Measurements from ENCODE around the gene TTLL9. TPM values are rescaled to one million over a fixed set of nuclear protein-coding genes. Genes with fewer than 3 reads are reported as not detected.

The TTLL9 gene
- total and polyA plus RNA-seq, 2 of the 13 experiments (the other 11 are each of a cell fraction or from before 2014, with no cell fraction given), result not detected

- TF ChIP-seq, protein P1, sequence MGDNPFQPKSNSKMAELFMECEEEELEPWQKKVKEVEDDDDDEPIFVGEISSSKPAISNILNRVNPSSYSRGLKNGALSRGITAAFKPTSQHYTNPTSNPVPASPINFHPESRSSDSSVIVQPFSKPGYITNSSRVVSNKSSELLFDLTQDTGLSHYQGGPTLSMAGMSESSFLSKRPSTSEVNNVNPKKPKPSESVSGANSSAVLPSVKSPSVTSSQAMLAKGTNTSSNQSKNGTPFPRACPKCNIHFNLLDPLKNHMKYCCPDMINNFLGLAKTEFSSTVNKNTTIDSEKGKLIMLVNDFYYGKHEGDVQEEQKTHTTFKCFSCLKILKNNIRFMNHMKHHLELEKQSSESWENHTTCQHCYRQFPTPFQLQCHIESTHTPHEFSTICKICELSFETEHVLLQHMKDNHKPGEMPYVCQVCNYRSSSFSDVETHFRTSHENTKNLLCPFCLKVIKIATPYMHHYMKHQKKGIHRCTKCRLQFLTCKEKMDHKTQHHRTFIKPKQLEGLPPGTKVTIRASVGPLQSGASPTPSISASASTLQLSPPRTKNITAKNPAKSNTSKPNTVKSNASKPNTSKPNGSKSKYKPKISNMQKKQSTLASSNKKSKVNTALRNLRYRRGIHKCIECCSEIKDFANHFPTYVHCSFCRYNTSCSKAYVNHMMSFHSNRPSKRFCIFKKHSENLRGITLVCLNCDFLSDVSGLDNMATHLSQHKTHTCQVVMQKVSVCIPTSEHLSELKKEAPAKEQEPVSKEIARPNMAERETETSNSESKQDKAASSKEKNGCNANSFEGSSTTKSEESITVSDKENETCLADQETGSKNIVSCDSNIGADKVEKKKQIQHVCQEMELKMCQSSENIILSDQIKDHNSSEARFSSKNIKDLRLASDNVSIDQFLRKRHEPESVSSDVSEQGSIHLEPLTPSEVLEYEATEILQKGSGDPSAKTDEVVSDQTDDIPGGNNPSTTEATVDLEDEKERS (CRISPR knock-in tag; IDR thresholded peaks at IDR 0.05), result peak; percentile 100
- TF ChIP-seq ZNF619 (CRISPR knock-in tag; IDR thresholded peaks at IDR 0.05) (peak; percentile 100), NR2C2 (CRISPR knock-in tag; IDR thresholded peaks at IDR 0.05; ENCODE audit: borderline replicate concordance) (peak; percentile 93), ZNF414 (CRISPR knock-in tag; IDR thresholded peaks at IDR 0.05) (peak; percentile 100), SMAD9 (CRISPR knock-in tag; IDR thresholded peaks at IDR 0.05) (peak; percentile 100), ZSCAN5A (CRISPR knock-in tag; IDR thresholded peaks at IDR 0.05; ENCODE audit: borderline replicate concordance) (peak; percentile 100), ZNF333 (CRISPR knock-in tag; IDR thresholded peaks at IDR 0.05; ENCODE audit: borderline replicate concordance) (peak; percentile 100), HOXA9 (CRISPR knock-in tag; IDR thresholded peaks at IDR 0.05; ENCODE audit: borderline replicate concordance) (peak; percentile 100), HMG20A (CRISPR knock-in tag; IDR thresholded peaks at IDR 0.05; ENCODE audit: borderline replicate concordance) (peak; percentile 99), NPAS2 (CRISPR knock-in tag; IDR thresholded peaks at IDR 0.05; ENCODE audit: borderline replicate concordance) (peak; percentile 100), MEF2D (CRISPR knock-in tag; IDR thresholded peaks at IDR 0.05) (peak; percentile 100), HOXA3 (CRISPR knock-in tag; IDR thresholded peaks at IDR 0.05) (peak; percentile 100), ZNF124 (CRISPR knock-in tag; IDR thresholded peaks at IDR 0.05) (peak; percentile 100), ZKSCAN1 (IDR thresholded peaks at IDR 0.05; ENCODE audit: low read length) (0 out of 2 replicates have a peak, but pooled peaks have one; percentile 35)
- TF ChIP-seq, protein P2, sequence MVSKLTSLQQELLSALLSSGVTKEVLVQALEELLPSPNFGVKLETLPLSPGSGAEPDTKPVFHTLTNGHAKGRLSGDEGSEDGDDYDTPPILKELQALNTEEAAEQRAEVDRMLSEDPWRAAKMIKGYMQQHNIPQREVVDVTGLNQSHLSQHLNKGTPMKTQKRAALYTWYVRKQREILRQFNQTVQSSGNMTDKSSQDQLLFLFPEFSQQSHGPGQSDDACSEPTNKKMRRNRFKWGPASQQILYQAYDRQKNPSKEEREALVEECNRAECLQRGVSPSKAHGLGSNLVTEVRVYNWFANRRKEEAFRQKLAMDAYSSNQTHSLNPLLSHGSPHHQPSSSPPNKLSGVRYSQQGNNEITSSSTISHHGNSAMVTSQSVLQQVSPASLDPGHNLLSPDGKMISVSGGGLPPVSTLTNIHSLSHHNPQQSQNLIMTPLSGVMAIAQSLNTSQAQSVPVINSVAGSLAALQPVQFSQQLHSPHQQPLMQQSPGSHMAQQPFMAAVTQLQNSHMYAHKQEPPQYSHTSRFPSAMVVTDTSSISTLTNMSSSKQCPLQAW (CRISPR knock-in tag; IDR thresholded peaks at IDR 0.05), result peak; percentile 100
- TF ChIP-seq, protein P3, sequence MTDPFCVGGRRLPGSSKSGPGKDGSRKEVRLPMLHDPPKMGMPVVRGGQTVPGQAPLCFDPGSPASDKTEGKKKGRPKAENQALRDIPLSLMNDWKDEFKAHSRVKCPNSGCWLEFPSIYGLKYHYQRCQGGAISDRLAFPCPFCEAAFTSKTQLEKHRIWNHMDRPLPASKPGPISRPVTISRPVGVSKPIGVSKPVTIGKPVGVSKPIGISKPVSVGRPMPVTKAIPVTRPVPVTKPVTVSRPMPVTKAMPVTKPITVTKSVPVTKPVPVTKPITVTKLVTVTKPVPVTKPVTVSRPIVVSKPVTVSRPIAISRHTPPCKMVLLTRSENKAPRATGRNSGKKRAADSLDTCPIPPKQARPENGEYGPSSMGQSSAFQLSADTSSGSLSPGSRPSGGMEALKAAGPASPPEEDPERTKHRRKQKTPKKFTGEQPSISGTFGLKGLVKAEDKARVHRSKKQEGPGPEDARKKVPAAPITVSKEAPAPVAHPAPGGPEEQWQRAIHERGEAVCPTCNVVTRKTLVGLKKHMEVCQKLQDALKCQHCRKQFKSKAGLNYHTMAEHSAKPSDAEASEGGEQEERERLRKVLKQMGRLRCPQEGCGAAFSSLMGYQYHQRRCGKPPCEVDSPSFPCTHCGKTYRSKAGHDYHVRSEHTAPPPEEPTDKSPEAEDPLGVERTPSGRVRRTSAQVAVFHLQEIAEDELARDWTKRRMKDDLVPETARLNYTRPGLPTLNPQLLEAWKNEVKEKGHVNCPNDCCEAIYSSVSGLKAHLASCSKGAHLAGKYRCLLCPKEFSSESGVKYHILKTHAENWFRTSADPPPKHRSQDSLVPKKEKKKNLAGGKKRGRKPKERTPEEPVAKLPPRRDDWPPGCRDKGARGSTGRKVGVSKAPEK (CRISPR knock-in tag; IDR thresholded peaks at IDR 0.05; ENCODE audit: borderline replicate concordance), result peak; percentile 100
Measured at GRCh38 chr20:31968291-31969126, 98.1 kb downstream of the TTLL9 start (continued).

Measured in HepG2 (cell line).